ENCODE measurements around the gene ASCL5. TPM values are rescaled to one million over a fixed set of nuclear protein-coding genes. Genes with fewer than 3 reads are reported as not detected.

The ASCL5 gene
- polyA plus RNA-seq, 3 donors, result not detected

DNA sequence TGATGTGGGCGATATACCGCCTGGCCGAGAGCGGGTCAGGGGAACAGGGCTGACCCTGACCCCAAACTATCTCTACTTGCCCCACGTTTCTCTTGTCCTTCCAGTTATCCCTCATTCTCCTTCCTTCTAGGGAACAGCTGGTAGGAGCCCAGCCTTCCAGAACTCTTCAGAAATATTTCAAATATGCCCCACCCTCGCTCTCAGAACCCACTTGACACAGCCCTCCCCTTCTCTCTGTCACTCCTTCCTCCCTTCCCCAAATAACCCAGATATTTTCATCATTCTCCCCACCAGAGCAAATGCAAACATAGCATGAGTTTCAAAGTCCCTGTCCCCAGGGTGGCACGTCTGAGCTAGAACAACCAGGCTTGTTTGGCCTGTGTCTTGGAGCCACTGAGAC lies 15.8 kb downstream of the ASCL5 start:
- intact Hi-C loops (cut with micrococcal nuclease), result loop anchor here in 1 of 2 donors (10.0 kb wide), 1 partner anchor 136 kb away; no protein-coding TSS in a partner anchor
- H2AFZ ChIP-seq (ENCODE audit: insufficient read depth, low read depth, low read length, poor library complexity, severe bottlenecking), result no peak overlapping the region
- H3K36me3 ChIP-seq (replicated peaks in 1 of 2; ENCODE audit: control insufficient read depth in 1 of 2, insufficient read depth in 2 of 2, low read length in 2 of 2), result no peaks in the 10 kb centered on the region
- H3K4me3 ChIP-seq (replicated peaks in 1 of 3; ENCODE audit: low read depth in 2 of 3, low read length in 3 of 3), result no peak overlapping the region
- H3K9me3 ChIP-seq (replicated peaks in 1 of 2; ENCODE audit: control insufficient read depth in 1 of 2, insufficient read depth in 1 of 2, low read length in 2 of 2), result no peaks in the 10 kb centered on the region
- H3K27ac ChIP-seq (ENCODE audit: low read depth in 1 of 2, low read length in 2 of 2), result no peak overlapping the region
- no peaks in the 10 kb centered on the region for H3K79me2 ChIP-seq (ENCODE audit: insufficient read depth, low read length)
- peaks cover 2 to 32% of the 10 kb centered on the region in 2 donors for H3K27me3 ChIP-seq (ENCODE audit: control insufficient read depth in 2 of 2, insufficient read depth in 2 of 2, low read length in 2 of 2)
- WGBS (ENCODE audit: insufficient coverage), result 86% methylated on average over 3 of the region's 7 CpGs
- H3K4me2 ChIP-seq (replicated peaks; ENCODE audit: extremely low read depth, low read length, poor library complexity, severe bottlenecking), result no peak overlapping the region
- peaks cover 8% of the 10 kb centered on the region for H3K4me1 Mint-ChIP-seq
- H3K36me3 Mint-ChIP-seq, result no peaks in the 10 kb centered on the region
- peaks cover 0 to 5% (median 0%) of the 10 kb centered on the region in 7 donors for H3K9me3 Mint-ChIP-seq
- TF ChIP-seq, protein P1, sequence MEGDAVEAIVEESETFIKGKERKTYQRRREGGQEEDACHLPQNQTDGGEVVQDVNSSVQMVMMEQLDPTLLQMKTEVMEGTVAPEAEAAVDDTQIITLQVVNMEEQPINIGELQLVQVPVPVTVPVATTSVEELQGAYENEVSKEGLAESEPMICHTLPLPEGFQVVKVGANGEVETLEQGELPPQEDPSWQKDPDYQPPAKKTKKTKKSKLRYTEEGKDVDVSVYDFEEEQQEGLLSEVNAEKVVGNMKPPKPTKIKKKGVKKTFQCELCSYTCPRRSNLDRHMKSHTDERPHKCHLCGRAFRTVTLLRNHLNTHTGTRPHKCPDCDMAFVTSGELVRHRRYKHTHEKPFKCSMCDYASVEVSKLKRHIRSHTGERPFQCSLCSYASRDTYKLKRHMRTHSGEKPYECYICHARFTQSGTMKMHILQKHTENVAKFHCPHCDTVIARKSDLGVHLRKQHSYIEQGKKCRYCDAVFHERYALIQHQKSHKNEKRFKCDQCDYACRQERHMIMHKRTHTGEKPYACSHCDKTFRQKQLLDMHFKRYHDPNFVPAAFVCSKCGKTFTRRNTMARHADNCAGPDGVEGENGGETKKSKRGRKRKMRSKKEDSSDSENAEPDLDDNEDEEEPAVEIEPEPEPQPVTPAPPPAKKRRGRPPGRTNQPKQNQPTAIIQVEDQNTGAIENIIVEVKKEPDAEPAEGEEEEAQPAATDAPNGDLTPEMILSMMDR (IDR thresholded peaks at IDR 0.05), result no peak
- peaks cover 32 to 35% (median 33%) of the 10 kb centered on the region in 3 donors for H3K27me3 Mint-ChIP-seq (ENCODE audit: low read depth in 3 of 3)
- peaks cover 6 to 14% of the 10 kb centered on the region in 2 donors for H3K4me1 ChIP-seq (ENCODE audit: control insufficient read depth in 1 of 2, insufficient read depth in 2 of 2, low read length in 2 of 2)
- H3K9ac ChIP-seq (ENCODE audit: insufficient read depth, low read length, poor library complexity, severe bottlenecking), result no peak overlapping the region
- no peaks in the 10 kb centered on the region for H4K20me1 ChIP-seq (ENCODE audit: insufficient read depth, low read length)
- DNase-seq, result no peak
- H3K27ac Mint-ChIP-seq, result no peak overlapping the region
- H3K4me3 Mint-ChIP-seq, result no peak overlapping the region

DNA sequence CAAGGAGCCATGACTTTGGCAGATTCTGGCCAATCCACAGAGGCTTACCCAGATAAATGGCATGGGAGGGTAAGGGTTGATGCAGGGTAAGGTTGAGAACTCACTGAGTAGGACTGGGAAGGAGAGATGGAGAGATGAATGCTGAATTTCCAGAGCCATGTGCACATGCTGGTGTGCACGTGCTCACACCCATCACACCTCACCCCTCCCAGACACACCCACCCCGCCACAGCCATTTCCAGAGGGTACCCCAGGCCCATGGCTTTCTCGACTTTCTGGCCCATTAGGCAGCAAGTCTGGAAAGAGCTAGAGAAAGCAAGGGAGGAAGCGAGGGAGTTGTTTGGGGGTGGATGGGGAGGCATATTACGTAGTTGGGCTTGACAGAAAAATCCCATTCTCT lies 16.4 kb downstream of the ASCL5 start:
- H3K27me3 ChIP-seq (ENCODE audit: control insufficient read depth in 2 of 2, insufficient read depth in 2 of 2, low read length in 2 of 2), result peaks cover 0 to 27% of the 10 kb centered on the region in 2 donors
- no peak overlapping the region for H3K9ac ChIP-seq (ENCODE audit: insufficient read depth, low read length, poor library complexity, severe bottlenecking)
- no peak overlapping the region for H3K4me3 ChIP-seq (replicated peaks in 1 of 3; ENCODE audit: low read depth in 2 of 3, low read length in 3 of 3)
- Mint-ChIP-seq H3K4me3 (no peak overlapping the region), H3K27me3 (ENCODE audit: low read depth in 3 of 3) (peaks cover 27 to 30% (median 27%) of the 10 kb centered on the region in 3 donors), H3K9me3 (peaks cover 0 to 5% (median 0%) of the 10 kb centered on the region in 7 donors), H3K27ac (no peak overlapping the region), H3K36me3 (no peaks in the 10 kb centered on the region), H3K4me1 (peaks cover 8% of the 10 kb centered on the region)
- no CpG with 5 or more reads among the region's 5 CpGs for WGBS (ENCODE audit: insufficient coverage)
- no peaks in the 10 kb centered on the region for H3K79me2 ChIP-seq (ENCODE audit: insufficient read depth, low read length)
- peaks cover 6 to 14% of the 10 kb centered on the region in 2 donors for H3K4me1 ChIP-seq (ENCODE audit: control insufficient read depth in 1 of 2, insufficient read depth in 2 of 2, low read length in 2 of 2)
- intact Hi-C loops (cut with micrococcal nuclease), result loop anchor here in 1 of 2 donors (10.0 kb wide), 1 partner anchor 136 kb away; no protein-coding TSS in a partner anchor
- TF ChIP-seq, protein P1 (IDR thresholded peaks at IDR 0.05), result no peak
- no peaks in the 10 kb centered on the region for H3K9me3 ChIP-seq (replicated peaks in 1 of 2; ENCODE audit: control insufficient read depth in 1 of 2, insufficient read depth in 1 of 2, low read length in 2 of 2)
- no peak overlapping the region for H3K27ac ChIP-seq (ENCODE audit: low read depth in 1 of 2, low read length in 2 of 2)
- H4K20me1 ChIP-seq (ENCODE audit: insufficient read depth, low read length), result no peaks in the 10 kb centered on the region
- H3K4me2 ChIP-seq (replicated peaks; ENCODE audit: extremely low read depth, low read length, poor library complexity, severe bottlenecking), result no peak overlapping the region
- no peak overlapping the region for H2AFZ ChIP-seq (ENCODE audit: insufficient read depth, low read depth, low read length, poor library complexity, severe bottlenecking)
- H3K36me3 ChIP-seq (replicated peaks in 1 of 2; ENCODE audit: control insufficient read depth in 1 of 2, insufficient read depth in 2 of 2, low read length in 2 of 2), result no peaks in the 10 kb centered on the region
- DNase-seq, result no peak

Data from CD14-positive monocyte (primary cell).